WTC11 (cell line): ENCODE measurements around the gene WWOX.

ENCODE experiments used
- CREB1 ChIP-seq: sonication (generic); formaldehyde crosslinking; IDR thresholded peaks from 2 replicates; pipeline ENCODE4 v1.8.0; 2023; ENCODE audit warnings: mild to moderate bottlenecking, missing genetic modification reagents
- CREM ChIP-seq: sonication (generic); formaldehyde crosslinking; IDR thresholded peaks from 2 replicates; pipeline ENCODE4 v1.8.1; 2022; ENCODE audit warnings: mild to moderate bottlenecking, missing genetic modification reagents, moderate library complexity
- NR3C1 ChIP-seq: sonication (generic); formaldehyde crosslinking; conservative IDR thresholded peaks from 2 replicates; pipeline ENCODE4 v1.8.1; 2023; ENCODE audit warnings: low read depth, mild to moderate bottlenecking, missing genetic modification reagents
- TEAD4 ChIP-seq: sonication (generic); formaldehyde crosslinking; IDR thresholded peaks from 2 replicates; pipeline ENCODE4 v1.8.0; 2022; ENCODE audit warnings: mild to moderate bottlenecking, missing genetic modification reagents
- TF ChIP-seq, protein P1 (sequence below): sonication (generic); formaldehyde crosslinking; IDR thresholded peaks from 2 replicates; pipeline ENCODE4 v1.8.1; 2022; ENCODE audit warnings: low read depth, missing genetic modification reagents, borderline replicate concordance
- TF ChIP-seq, protein P2 (sequence below): fragments of 200-600 bp; IDR thresholded peaks from 2 replicates; pipeline ENCODE4 v1.8.0; 2022; ENCODE audit warnings: antibody characterized with exemption

DNA sequence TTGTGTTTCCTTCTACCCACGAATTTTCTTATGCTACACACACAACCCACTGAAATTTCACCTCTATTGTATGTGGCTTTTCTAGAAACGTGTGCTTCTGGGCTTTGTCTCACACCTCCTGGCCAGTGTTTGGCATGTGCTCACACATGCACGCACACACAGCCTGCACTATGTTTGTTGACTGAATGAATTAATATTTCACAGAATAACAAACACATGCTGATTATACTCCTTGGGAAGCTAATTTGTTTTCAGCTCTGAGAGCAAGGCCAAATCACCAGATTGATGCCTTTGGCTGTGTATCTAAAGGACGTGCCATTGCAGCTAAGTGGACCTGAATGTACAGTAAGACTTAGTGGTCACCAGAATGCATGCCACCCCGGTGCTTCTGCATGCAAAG is 210.7 kb downstream of the WWOX start:
- no peak for TF ChIP-seq CREB1 (CRISPR knock-in tag)
- TF ChIP-seq, protein P1, sequence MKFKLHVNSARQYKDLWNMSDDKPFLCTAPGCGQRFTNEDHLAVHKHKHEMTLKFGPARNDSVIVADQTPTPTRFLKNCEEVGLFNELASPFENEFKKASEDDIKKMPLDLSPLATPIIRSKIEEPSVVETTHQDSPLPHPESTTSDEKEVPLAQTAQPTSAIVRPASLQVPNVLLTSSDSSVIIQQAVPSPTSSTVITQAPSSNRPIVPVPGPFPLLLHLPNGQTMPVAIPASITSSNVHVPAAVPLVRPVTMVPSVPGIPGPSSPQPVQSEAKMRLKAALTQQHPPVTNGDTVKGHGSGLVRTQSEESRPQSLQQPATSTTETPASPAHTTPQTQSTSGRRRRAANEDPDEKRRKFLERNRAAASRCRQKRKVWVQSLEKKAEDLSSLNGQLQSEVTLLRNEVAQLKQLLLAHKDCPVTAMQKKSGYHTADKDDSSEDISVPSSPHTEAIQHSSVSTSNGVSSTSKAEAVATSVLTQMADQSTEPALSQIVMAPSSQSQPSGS = no peak
- TF ChIP-seq, protein P2, sequence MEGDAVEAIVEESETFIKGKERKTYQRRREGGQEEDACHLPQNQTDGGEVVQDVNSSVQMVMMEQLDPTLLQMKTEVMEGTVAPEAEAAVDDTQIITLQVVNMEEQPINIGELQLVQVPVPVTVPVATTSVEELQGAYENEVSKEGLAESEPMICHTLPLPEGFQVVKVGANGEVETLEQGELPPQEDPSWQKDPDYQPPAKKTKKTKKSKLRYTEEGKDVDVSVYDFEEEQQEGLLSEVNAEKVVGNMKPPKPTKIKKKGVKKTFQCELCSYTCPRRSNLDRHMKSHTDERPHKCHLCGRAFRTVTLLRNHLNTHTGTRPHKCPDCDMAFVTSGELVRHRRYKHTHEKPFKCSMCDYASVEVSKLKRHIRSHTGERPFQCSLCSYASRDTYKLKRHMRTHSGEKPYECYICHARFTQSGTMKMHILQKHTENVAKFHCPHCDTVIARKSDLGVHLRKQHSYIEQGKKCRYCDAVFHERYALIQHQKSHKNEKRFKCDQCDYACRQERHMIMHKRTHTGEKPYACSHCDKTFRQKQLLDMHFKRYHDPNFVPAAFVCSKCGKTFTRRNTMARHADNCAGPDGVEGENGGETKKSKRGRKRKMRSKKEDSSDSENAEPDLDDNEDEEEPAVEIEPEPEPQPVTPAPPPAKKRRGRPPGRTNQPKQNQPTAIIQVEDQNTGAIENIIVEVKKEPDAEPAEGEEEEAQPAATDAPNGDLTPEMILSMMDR = no peak
- TF ChIP-seq TEAD4 (CRISPR knock-in tag) = no peak
- TF ChIP-seq NR3C1 (CRISPR knock-in tag) = no peak
- TF ChIP-seq CREM (CRISPR knock-in tag) = no peak
